HG02588 (cell line): Measurements from ENCODE around the gene TP53TG3E.
"Not testable (repeated sequence)": the region's sequence is repeated elsewhere in the genome, so short reads cannot be mapped to it uniquely, and the experiment has no call there.

Source experiments
- ATAC-seq: cut with Tn5 transposase; IDR thresholded peaks from one replicate; pipeline ENCODE4 v1.9.1; 2021; ENCODE audit warnings: mild to moderate bottlenecking, moderate library complexity; ENCODE audit not compliant: unreplicated experiment

Gene TP53TG3E, protein sequence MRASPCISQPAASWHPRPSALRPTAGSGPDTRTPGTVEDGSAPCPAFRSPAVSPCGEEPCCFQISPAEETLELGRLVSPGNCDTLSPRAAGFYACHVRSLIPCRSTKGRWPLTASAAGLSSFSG

DNA sequence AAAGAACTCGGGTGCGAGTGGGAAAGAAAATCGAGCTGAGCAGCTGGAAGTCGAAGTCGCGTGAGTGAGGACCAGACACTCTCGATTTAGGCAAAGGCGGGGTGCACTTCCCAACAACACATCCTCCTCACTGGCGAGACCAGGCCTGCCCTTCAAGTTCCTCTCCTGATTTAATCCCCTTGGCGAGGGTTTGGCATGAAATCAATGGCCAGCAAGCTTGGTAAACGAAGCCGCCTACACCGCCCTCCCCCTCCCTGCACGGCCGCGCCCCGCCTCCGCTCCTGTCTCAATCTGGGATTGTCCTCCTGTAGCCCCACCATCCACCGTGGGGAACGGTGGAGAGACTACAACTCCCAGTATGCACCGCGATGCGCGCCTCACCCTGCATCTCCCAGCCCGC, at the start of gene TP53TG3E:
TP53TG3E (plus strand) TSS at position 301 of the 400 bp plus-strand sequence; CDS start at position 369, 68 bp downstream.
- ATAC-seq, result not testable (repeated sequence)

DNA sequence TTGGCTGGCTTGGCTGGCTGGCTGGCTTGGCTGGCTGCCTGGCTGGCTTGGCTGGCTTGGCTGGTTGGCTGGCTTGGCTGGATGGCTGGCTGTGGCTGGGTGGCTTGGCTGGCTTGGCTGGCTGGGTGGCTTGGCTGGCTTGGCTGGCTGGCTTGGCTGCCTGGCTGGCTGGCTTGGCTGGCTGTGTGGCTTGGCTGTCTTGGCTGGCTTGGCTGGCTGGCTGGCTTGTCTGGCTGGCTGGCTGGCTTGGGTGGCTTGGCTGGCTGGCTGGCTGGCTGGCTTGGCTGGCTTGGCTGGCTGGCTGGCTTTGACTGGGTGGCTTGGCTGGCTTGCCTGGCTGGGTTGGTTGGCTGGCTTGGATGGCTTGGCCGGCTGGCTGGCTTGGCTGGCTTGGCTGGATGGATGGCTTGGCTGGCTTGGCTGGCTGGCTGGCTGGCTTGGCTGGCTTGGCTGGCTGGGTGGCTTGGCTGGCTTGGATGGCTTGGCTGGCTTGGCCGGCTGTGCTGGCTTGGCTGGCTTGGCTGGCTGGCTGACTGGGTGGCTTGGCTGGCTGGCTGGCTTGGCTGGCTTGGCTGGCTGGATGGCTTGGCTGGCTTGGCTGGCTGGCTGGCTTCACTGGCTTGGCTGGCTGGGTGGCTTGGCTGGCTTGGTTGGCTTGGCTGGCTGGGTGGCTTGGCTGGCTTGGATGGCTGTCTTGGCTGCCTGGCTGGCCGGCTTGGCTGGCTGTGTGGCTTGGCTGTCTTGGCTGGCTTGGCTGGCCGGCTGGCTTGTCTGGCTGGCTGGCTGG, 32.3 kb downstream of the TP53TG3E start:
- ATAC-seq, result not testable (repeated sequence)

DNA sequence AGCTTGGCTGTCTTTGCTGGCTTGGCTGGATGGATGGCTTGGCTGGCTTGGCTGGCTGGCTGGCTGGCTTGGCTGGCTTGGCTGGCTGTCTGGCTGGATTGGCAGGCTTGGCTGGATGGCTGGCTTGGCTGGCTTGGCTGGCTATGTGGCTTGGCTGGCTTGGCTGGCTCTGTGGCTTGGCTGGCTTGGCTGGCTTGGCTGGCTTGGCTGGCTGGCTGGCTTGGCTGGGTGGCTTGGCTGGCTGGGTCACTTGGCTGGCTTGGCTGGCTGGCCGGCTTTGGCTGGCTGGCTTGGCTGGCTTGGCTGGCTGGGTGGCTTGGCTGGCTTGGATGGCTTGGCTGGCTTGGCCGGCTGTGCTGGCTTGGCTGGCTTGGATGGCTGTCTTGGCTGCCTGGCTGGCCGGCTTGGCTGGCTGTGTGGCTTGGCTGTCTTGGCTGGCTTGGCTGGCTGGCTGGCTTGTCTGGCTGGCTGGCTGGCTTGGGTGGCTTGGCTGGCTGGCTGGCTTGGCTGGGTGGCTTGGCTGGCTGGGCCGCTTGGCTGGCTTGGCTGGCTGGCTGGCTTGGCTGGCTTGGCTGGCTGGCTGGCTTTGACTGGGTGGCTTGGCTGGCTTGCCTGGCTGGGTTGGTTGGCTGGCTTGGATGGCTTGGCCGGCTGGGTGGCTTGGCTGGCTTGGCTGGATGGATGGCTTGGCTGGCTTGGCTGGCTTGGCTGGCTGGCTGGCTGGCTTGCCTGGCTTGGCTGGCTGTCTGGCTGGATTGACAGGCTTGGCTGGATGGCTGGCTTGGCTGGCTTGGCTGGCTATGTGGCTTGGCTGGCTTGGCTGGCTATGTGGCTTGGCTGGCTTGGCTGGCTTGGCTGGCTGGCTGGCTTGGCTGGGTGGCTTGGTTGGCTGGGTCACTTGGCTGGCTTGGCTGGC, 33.8 kb downstream of the TP53TG3E start:
- ATAC-seq, result not testable (repeated sequence)

DNA sequence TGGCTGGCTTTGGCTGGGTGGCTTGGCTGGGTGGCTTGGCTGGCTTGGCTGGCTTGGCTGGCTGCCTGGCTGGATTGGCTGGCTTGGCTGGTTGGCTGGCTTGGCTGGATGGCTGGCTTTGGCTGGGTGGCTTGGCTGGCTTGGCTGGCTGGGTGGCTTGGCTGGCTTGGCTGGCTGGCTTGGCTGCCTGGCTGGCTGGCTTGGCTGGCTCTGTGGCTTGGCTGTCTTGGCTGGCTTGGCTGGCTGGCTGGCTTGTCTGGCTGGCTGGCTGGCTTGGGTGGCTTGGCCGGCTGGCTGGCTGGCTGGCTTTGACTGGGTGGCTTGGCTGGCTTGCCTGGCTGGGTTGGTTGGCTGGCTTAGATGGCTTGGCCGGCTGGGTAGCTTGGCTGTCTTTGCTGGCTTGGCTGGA, 34.4 kb downstream of the TP53TG3E start:
- ATAC-seq, result not testable (repeated sequence)

DNA sequence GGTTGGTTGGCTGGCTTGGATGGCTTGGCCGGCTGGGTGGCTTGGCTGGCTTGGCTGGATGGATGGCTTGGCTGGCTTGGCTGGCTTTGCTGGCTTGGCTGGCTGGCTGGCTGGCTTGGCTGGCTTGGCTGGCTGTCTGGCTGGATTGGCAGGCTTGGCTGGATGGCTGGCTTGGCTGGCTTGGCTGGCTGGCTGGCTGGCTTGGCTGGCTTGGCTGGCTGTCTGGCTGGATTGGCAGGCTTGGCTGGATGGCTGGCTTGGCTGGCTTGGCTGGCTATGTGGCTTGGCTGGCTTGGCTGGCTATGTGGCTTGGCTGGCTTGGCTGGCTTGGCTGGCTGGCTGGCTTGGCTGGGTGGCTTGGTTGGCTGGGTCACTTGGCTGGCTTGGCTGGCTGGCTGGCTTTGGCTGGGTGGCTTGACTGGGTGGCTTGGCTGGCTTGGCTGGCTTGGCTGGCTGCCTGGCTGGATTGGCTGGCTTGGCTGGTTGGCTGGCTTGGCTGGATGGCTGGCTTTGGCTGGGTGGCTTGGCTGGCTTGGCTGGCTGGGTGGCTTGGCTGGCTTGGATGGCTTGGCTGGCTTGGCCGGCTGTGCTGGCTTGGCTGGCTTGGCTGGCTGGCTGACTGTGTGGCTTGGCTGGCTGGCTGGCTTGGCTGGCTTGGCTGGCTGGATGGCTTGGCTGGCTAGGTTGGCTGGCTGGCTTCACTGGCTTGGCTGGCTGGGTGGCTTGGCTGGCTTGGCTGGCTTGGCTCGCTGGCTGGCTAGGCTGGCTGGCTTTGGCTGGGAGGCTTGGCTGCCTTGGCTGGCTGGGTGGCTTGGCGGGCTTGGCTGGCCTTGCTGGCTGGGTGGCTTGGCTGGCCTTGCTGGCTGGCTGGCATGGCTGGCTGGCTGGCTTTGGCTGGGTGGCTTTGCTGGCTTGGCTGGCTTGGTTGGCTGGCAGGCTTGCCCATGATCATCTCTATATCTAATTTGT, 35.3 kb downstream of the TP53TG3E start:
- not testable (repeated sequence) for ATAC-seq
